GM10266 (cell line): ENCODE measurements around the gene ZNF711.

Source experiments
- DNase-seq: peaks from one replicate; pipeline ENCODE4 v3.0.0; 2012; ENCODE audit errors: extremely low spot score
- TF ChIP-seq, protein P1 (sequence below): IDR thresholded peaks from 2 replicates; pipeline ENCODE4 v1.5.1; 2012; ENCODE audit warnings: mild to moderate bottlenecking, low read depth; ENCODE audit not compliant: control insufficient read depth, insufficient read depth; ENCODE audit errors: missing control alignments

Gene ZNF711

GRCh38 chrX:85243761-85244449, at the start of gene ZNF711, which contains the start of gene SATL1:
TSS of gene ZNF711 (plus strand) at chrX:85243991. CDS start at chrX:85247573, 3,582 bp downstream.
TSS of gene SATL1 (minus strand) at chrX:85243779. CDS start at chrX:85108968, 134,811 bp downstream.
- TF ChIP-seq, protein P1, sequence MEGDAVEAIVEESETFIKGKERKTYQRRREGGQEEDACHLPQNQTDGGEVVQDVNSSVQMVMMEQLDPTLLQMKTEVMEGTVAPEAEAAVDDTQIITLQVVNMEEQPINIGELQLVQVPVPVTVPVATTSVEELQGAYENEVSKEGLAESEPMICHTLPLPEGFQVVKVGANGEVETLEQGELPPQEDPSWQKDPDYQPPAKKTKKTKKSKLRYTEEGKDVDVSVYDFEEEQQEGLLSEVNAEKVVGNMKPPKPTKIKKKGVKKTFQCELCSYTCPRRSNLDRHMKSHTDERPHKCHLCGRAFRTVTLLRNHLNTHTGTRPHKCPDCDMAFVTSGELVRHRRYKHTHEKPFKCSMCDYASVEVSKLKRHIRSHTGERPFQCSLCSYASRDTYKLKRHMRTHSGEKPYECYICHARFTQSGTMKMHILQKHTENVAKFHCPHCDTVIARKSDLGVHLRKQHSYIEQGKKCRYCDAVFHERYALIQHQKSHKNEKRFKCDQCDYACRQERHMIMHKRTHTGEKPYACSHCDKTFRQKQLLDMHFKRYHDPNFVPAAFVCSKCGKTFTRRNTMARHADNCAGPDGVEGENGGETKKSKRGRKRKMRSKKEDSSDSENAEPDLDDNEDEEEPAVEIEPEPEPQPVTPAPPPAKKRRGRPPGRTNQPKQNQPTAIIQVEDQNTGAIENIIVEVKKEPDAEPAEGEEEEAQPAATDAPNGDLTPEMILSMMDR, result no peak
- peak; percentile 39 for DNase-seq

DNA sequence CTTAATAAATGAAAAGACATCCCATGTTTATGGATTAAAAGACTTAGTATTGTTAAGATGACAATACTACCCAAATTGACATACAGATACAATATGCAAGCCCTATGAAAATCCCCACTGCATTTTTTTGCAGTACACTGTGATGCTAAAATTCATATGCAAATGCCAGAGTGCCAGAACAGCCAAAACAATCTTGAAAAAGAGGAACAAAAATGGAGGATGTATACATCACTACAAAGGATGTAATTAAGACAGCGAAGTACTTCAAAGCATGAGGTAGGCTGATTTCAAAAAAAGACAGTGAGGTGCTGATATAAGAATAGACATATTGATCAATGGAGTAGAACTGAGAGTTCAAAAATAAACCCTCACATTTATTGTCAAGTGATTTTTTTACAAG, 47.5 kb upstream of the ZNF711 start:
- DNase-seq, result no peak
- TF ChIP-seq, protein P1, result no peak

DNA sequence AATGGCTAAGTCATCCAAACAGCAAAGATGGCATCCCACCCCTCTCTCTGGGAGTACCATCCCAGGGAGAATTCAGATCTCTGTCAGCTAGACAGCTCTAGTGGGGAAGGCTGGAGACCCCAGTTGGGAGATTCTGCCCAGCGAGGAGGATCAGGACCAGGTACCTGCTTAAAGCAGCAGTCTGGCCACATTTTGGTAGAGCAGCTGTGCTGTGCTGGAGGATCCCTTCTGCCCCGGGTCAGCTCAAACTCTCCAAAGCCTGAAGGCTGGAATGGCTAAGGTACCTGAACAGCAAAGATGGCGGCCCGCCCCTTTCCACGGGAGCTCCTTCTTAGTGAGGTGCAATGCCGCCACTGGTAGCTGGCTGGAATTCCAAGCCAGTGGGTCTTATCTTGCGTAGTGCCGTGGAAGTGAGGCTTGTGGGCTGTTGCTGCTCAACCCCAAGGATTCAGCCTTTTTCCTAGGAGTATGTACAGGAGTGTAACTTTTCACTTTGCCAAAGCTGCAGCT, 40.3 kb upstream of the ZNF711 start:
- DNase-seq, result no peak
- TF ChIP-seq, protein P1, result no peak

GRCh38 chrX:85213792-85214530, 29.8 kb upstream of the ZNF711 start:
- TF ChIP-seq, protein P1, result no peak
- no peak for DNase-seq

GRCh38 chrX:85215946-85216345, 27.8 kb upstream of the ZNF711 start:
- DNase-seq, result no peak
- TF ChIP-seq, protein P1, result no peak

DNA sequence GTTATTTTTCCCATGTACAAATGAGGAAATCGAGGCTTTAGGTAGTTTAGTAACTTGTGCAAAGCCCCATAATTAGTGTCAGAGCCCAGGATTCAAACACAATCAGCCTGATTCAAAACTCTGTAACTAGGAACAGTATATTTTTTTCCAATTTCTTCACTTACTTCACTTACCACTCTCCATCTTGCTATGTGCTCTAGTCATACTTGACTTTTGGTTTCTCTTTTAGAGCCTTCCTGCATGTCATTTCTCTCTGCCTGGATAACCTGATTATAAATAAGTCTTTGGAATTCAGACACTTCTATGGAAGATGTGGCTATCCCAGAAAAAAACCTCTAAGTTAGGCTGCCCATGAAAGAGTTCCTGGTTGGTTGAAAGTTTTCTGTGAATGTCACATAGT, 22.4 kb upstream of the ZNF711 start:
- TF ChIP-seq, protein P1, result no peak
- no peak for DNase-seq

GRCh38 chrX:85223359-85223758, 20.4 kb upstream of the ZNF711 start:
- TF ChIP-seq, protein P1, result no peak
- DNase-seq, result no peak
